ENCODE measurements around the gene ITGAV. TPM values are rescaled to one million over a fixed set of nuclear protein-coding genes. Genes with fewer than 3 reads are reported as not detected.
A peak's percentile ranks its signal among the peaks of the same experiment; 100 is the strongest.

ITGAV gene
- total and polyA plus RNA-seq, 2 donors (not counting 3 experiments of a cell fraction or from before 2014, with no cell fraction given), result 61.8 to 131 TPM

DNA sequence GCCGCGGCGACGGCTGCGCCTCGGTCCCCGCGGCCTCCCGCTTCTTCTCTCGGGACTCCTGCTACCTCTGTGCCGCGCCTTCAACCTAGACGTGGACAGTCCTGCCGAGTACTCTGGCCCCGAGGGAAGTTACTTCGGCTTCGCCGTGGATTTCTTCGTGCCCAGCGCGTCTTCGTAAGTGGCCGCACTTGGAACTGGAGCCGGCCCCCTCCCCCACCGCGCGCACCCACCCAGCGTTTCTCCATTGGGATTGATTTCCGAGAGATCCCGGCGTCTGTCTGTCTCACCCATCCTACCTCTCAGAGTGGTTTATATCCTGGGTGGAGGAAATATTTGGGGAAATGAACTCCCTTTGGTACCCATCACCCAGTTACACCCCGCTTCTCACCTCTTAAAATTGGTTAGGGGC, 498 bp downstream of the ITGAV start:
- Histone ChIP-seq H3K36me3 (ENCODE audit: control insufficient read depth in 2 of 2, extremely low read depth in 1 of 2, insufficient read depth in 2 of 2, low read length in 2 of 2) (no peaks in the 10 kb centered on the region), H3K27me3 (ENCODE audit: control insufficient read depth in 2 of 2, insufficient read depth in 2 of 2, low read length in 2 of 2) (no peaks in the 10 kb centered on the region), H3K4me3 (replicated peaks in 1 of 3; ENCODE audit: insufficient read depth in 1 of 3, low read depth in 1 of 3, low read length in 3 of 3) (peak overlapping the region; percentile 76 to 96 (median 83)), H3K9me3 (replicated peaks; ENCODE audit: control insufficient read depth, insufficient read depth, low read length) (no peaks in the 10 kb centered on the region), H2AFZ (ENCODE audit: low read depth, low read length) (peak overlapping the region; percentile 14), H3K4me2 (ENCODE audit: insufficient read depth, low read length) (peak overlapping the region; percentile 93), H3K9ac (replicated peaks; ENCODE audit: extremely low read depth, insufficient read depth, low read length) (peak overlapping the region; percentile 99), H3K4me1 (ENCODE audit: control insufficient read depth, extremely low read depth, insufficient read depth, low read length) (peaks cover 37% of the 10 kb centered on the region), H3K79me2 (ENCODE audit: control insufficient read depth, insufficient read depth, low read length) (peaks cover 49% of the 10 kb centered on the region), H3K9me1 (replicated peaks; ENCODE audit: control insufficient read depth, extremely low read depth, insufficient read depth, low read length) (no peaks in the 10 kb centered on the region), H4K20me1 (replicated peaks; ENCODE audit: control insufficient read depth, extremely low read depth, insufficient read depth, low read length) (peaks cover 5% of the 10 kb centered on the region), H3K27ac (ENCODE audit: insufficient read depth, low read depth, low read length) (peak overlapping the region; percentile 97)
- ChIA-PET CTCF (interaction anchor here (0.9 to 3.4 kb wide), 8 partner anchors 12 to 87 kb away, joined by 3 to 24 read pairs (median 6); no protein-coding TSS in a partner anchor), POLR2A (interaction anchor here (1.1 to 1.5 kb wide), 6 partner anchors 11 to 86 kb away, joined by 3 to 10 read pairs (median 4); no protein-coding TSS in a partner anchor)
- intact Hi-C loops (cut with micrococcal nuclease) (loop anchor here (1.0 to 2.0 kb wide), 6 partner anchors 36 to 104 kb away; partner anchors contain the start of gene ZC3H15), dilution Hi-C loops (cut with MboI; ENCODE audit: extremely low pct_ligation_motif_present, low sequenced_read_pairs) (no loop called here)
- FAIRE-seq (no peak), DNase-seq (ENCODE audit: low read depth, low spot score) (peak; percentile 71)
- TF ChIP-seq, protein P1, sequence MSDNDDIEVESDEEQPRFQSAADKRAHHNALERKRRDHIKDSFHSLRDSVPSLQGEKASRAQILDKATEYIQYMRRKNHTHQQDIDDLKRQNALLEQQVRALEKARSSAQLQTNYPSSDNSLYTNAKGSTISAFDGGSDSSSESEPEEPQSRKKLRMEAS (IDR thresholded peaks at IDR 0.05; ENCODE audit: insufficient read depth, insufficient read length), result no peak
- TF ChIP-seq, protein P2, sequence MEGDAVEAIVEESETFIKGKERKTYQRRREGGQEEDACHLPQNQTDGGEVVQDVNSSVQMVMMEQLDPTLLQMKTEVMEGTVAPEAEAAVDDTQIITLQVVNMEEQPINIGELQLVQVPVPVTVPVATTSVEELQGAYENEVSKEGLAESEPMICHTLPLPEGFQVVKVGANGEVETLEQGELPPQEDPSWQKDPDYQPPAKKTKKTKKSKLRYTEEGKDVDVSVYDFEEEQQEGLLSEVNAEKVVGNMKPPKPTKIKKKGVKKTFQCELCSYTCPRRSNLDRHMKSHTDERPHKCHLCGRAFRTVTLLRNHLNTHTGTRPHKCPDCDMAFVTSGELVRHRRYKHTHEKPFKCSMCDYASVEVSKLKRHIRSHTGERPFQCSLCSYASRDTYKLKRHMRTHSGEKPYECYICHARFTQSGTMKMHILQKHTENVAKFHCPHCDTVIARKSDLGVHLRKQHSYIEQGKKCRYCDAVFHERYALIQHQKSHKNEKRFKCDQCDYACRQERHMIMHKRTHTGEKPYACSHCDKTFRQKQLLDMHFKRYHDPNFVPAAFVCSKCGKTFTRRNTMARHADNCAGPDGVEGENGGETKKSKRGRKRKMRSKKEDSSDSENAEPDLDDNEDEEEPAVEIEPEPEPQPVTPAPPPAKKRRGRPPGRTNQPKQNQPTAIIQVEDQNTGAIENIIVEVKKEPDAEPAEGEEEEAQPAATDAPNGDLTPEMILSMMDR (IDR thresholded peaks at IDR 0.05; ENCODE audit: extremely low read depth in 1 of 2, insufficient read depth in 1 of 2, low read depth in 1 of 2, low read length in 2 of 2), result no peak
- no peak for TF ChIP-seq POLR2A (IDR thresholded peaks at IDR 0.05; ENCODE audit: low read depth, low read length)
- no peak for TF ChIP-seq MYC (IDR thresholded peaks at IDR 0.05; ENCODE audit: low read depth, low read length)
- TF ChIP-seq GATA2 (IDR thresholded peaks at IDR 0.05; ENCODE audit: insufficient read depth, insufficient read length, low read depth, low read length), result no peak
- no peak for TF ChIP-seq POLR2AphosphoS5 (IDR thresholded peaks at IDR 0.05; ENCODE audit: insufficient read depth, low read depth, low read length)
- no peak for TF ChIP-seq EZH2 (IDR thresholded peaks at IDR 0.05; ENCODE audit: borderline replicate concordance, low read depth, low read length, severe bottlenecking)
- TF ChIP-seq JUN (IDR thresholded peaks at IDR 0.05; ENCODE audit: borderline replicate concordance, insufficient read depth, insufficient read length, low read depth), result no peak
- no peak for TF ChIP-seq FOS (IDR thresholded peaks at IDR 0.05; ENCODE audit: borderline replicate concordance, insufficient read depth, low read length)
- BruUV-seq (replicated peaks), result no TSS peak
